ENCODE data around the gene CBLC. TPM values are rescaled to one million over a fixed set of nuclear protein-coding genes. Genes with fewer than 3 reads are reported as not detected.

CBLC gene, protein sequence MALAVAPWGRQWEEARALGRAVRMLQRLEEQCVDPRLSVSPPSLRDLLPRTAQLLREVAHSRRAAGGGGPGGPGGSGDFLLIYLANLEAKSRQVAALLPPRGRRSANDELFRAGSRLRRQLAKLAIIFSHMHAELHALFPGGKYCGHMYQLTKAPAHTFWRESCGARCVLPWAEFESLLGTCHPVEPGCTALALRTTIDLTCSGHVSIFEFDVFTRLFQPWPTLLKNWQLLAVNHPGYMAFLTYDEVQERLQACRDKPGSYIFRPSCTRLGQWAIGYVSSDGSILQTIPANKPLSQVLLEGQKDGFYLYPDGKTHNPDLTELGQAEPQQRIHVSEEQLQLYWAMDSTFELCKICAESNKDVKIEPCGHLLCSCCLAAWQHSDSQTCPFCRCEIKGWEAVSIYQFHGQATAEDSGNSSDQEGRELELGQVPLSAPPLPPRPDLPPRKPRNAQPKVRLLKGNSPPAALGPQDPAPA
- not detected in 5 replicates for total RNA-seq (2022; extraction: Qiagen RNA extraction; ENCODE audit: low read depth)

DNA sequence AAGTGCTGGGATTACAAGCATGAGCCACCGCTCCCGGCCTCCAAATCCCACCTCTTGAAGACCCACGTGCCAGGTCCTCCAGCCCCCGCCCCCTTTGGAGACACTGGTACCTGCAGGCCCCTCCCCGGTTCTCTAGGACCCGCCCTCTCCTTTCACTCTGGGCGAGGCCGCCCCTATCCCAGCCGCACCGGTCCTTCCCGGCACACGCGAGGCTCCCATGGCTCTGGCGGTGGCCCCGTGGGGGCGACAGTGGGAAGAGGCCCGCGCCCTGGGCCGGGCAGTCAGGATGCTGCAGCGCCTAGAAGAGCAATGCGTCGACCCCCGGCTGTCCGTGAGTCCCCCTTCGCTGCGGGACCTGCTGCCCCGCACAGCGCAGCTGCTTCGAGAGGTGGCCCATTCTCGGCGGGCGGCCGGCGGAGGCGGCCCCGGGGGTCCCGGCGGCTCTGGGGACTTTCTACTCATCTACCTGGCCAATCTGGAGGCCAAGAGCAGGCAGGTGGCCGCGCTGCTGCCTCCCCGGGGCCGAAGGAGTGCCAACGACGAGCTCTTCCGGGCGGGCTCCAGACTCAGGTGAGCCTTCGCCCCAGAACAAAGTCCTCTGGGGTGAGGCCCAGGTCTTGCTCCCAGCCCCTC lies at the start of gene CBLC:
Gene CBLC (plus strand): TSS at position 176 of the 633 bp plus-strand sequence. CDS start 42 bp downstream, at position 218.

DNA sequence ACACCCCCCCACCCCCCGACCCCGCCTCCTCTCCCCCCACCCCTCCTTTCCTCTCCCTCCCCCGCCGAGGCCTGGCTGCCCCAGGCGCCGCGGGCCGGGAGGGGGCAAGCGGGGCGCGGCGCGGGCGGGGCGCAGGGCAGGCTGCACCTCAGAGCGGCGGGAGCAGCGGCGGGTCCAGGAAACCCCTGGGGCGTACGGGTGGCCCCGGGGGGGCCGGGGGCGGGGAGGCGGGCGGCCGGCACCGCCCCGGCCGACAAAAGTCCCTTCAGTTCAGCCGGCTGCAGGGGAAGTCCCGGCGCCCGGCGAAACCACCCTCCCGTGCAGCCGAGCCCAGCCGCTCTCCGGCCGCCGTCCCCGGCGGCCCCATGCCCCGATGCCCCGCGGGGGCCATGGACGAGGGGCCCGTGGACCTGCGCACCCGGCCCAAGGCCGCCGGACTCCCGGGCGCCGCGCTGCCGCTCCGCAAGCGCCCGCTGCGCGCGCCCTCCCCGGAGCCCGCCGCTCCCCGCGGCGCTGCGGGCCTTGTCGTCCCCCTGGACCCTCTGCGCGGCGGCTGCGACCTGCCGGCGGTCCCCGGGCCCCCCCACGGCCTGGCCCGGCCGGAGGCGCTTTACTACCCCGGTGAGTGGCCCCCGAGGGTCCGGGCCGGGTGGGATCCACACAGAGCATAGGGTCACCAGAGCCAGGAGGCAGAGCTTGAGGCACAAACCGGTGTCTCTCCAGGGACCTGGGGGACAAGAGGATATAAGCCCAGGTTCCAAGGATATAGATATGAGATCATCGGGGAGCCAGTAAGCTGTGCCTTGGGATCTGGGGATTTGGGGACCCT lies 29.1 kb upstream of the CBLC start, which contains the start of gene BCL3:
Gene BCL3 (plus strand): TSS at position 283 of the 829 bp plus-strand sequence. CDS start 83 bp downstream, at position 366.

DNA sequence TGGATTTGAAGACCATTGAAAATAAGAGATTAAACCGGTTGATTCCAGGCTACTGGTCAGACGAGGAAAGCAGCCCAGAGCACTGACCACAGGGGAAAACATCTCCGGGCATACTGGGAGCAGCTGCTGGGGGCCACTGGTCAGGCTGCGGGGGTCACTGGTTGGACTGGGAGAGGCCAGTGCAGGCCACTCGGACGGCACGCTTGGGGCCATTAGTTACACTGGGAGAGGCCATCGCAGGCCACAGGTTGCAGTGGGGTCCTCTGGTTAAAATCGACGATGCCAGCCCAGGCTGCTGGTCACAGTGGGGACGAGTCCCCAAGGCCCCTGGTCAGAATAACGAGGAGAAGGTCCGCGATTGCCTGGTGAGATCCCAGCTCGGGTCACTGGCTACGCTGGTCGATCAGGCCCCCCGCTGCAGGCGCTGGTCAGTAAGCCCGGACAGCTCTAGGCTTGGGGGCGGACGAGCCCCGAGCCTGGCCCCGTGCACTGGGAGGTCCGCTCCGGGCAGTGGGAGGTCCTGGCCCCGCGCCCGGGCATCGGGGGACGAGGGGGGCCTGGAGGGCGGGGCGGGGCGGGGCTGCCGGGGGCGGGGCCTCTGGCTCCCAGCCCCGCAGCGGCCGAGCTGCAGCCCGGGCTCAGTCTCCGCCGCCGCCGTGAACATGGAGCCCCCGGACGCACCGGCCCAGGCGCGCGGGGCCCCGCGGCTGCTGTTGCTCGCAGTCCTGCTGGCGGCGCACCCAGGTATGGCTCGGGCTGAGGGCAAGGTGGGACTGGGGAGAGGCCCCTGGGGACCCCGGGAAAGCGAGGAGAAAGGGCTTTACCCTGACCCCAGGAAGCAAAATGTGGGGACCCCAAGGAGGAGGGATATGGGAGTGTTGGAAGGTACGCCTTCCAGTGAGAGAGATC lies 31.0 kb downstream of the CBLC start, which contains the start of gene BCAM:
Gene BCAM (plus strand): TSS at position 641 of the 909 bp plus-strand sequence. CDS start 22 bp downstream, at position 663.

DNA sequence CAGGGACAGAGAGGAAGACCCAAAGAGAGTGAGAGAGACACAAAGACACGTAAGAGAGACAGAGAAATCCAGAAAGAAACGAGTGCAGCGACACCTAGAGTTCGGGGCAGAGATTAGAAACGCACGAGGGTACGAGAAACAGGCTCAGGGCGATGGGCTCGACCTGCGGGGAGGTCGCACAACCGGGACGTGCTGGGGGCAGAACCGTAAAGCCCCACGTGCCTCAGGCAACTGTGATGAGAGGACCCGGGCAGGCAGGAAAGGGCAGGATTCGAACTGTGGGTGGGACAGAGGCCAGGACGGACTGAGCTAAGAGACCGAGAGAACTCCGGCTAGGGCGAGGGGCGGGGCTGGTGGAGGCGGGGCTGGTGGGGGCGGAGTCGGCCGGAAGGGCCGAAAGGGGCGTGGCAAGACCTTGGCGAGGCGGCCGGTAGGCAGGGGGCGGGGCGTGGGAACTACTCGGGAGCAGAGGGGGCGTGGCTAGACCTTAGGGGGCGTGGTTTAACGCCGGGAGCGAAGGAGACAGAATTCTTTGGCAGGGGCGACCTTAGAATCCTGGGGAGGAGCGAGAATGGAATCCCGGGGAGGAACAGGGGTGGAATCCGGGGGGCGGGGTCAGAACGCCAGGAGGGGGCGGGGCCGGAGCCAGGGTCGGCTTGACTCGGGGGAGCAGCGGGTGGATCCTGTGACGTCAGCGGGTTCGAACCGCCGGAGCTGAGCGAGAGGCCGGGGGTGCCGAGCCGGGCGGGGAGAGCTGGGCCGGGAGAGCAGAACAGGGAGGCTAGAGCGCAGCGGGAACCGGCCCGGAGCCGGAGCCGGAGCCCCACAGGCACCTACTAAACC lies 68.1 kb downstream of the CBLC start, which contains the start of gene NECTIN2:
Gene NECTIN2 (plus strand): TSS at position 686 of the 843 bp plus-strand sequence. CDS start 229 bp downstream, outside the sequence.

Other genes starting within 250 kb of the CBLC start
- gene CEACAM20, start 248.2 kb upstream of the CBLC start, total RNA-seq (2022; extraction: Qiagen RNA extraction; ENCODE audit: low read depth): 0.08 TPM in 1 of 5 replicates, not detected in the others
- 0.31 to 0.59 TPM (median 0.38 TPM) in 5 replicates for gene IGSF23, start 164.3 kb upstream of the CBLC start, total RNA-seq (2022; extraction: Qiagen RNA extraction; ENCODE audit: low read depth)
- 103 to 119 TPM (median 115 TPM) in 5 replicates for gene PVR, start 134.0 kb upstream of the CBLC start, total RNA-seq (2022; extraction: Qiagen RNA extraction; ENCODE audit: low read depth)
- 8.2 to 12.9 TPM (median 9.6 TPM) in 5 replicates for gene CEACAM19, start 106.4 kb upstream of the CBLC start, total RNA-seq (2022; extraction: Qiagen RNA extraction; ENCODE audit: low read depth)
- gene CEACAM16, start 78.7 kb upstream of the CBLC start, total RNA-seq (2022; extraction: Qiagen RNA extraction; ENCODE audit: low read depth): 0.08 to 0.23 TPM (median 0.11 TPM) in 3 of 5 replicates, not detected in the others
- gene BCL3, start 29.2 kb upstream of the CBLC start, total RNA-seq (2022; extraction: Qiagen RNA extraction; ENCODE audit: low read depth): 61.9 to 130 TPM (median 107 TPM) in 5 replicates
- gene BCAM, start 31.2 kb downstream of the CBLC start, total RNA-seq (2022; extraction: Qiagen RNA extraction; ENCODE audit: low read depth): 62.9 to 86.9 TPM (median 77.5 TPM) in 5 replicates
- gene NECTIN2, start 68.4 kb downstream of the CBLC start, total RNA-seq (2022; extraction: Qiagen RNA extraction; ENCODE audit: low read depth): 71.2 to 91.2 TPM (median 84.6 TPM) in 5 replicates
- 183 to 271 TPM (median 260 TPM) in 5 replicates for gene TOMM40, start 113.4 kb downstream of the CBLC start, total RNA-seq (2022; extraction: Qiagen RNA extraction; ENCODE audit: low read depth)
- gene APOE, start 127.9 kb downstream of the CBLC start, total RNA-seq (2022; extraction: Qiagen RNA extraction; ENCODE audit: low read depth): 11.0 to 19.4 TPM (median 15.3 TPM) in 5 replicates
- 110 to 130 TPM (median 116 TPM) in 5 replicates for gene APOC1, start 136.7 kb downstream of the CBLC start, total RNA-seq (2022; extraction: Qiagen RNA extraction; ENCODE audit: low read depth)
- not detected in 5 replicates for gene APOC4, start 164.3 kb downstream of the CBLC start, total RNA-seq (2022; extraction: Qiagen RNA extraction; ENCODE audit: low read depth)
- not detected in 5 replicates for gene APOC2, start 168.2 kb downstream of the CBLC start, total RNA-seq (2022; extraction: Qiagen RNA extraction; ENCODE audit: low read depth)
- 127 to 184 TPM (median 178 TPM) in 5 replicates for gene CLPTM1, start 177.5 kb downstream of the CBLC start, total RNA-seq (2022; extraction: Qiagen RNA extraction; ENCODE audit: low read depth)
- gene RELB, start 223.6 kb downstream of the CBLC start, total RNA-seq (2022; extraction: Qiagen RNA extraction; ENCODE audit: low read depth): 30.9 to 59.5 TPM (median 54.2 TPM) in 5 replicates

All from A549 treated with CpdA at 1 μM for 4 hours (cell line).